ENCODE measurements around the gene MTERF2.
A peak's percentile ranks its signal among the peaks of the same experiment; 100 is the strongest.

Gene MTERF2

DNA sequence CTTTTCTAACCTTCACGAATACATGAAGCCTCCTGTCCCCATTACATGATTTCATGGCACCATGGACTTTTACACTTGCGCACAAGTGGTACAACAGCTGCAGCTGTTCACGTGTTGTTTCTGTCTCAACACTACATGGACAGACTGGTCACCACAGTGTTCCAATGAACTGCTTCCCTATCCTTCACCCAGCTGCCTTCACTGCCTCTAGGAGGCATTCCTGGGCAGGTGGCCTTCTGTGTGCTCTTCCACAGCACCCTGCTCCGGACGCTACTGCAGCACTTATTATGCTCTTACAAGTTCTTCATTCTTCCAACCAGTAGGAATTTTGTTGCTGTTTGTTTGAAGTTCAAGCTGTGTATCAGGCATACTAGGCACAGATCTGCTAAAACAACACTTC is 1.5 kb downstream of the MTERF2 start:
- TF ChIP-seq, protein P1, sequence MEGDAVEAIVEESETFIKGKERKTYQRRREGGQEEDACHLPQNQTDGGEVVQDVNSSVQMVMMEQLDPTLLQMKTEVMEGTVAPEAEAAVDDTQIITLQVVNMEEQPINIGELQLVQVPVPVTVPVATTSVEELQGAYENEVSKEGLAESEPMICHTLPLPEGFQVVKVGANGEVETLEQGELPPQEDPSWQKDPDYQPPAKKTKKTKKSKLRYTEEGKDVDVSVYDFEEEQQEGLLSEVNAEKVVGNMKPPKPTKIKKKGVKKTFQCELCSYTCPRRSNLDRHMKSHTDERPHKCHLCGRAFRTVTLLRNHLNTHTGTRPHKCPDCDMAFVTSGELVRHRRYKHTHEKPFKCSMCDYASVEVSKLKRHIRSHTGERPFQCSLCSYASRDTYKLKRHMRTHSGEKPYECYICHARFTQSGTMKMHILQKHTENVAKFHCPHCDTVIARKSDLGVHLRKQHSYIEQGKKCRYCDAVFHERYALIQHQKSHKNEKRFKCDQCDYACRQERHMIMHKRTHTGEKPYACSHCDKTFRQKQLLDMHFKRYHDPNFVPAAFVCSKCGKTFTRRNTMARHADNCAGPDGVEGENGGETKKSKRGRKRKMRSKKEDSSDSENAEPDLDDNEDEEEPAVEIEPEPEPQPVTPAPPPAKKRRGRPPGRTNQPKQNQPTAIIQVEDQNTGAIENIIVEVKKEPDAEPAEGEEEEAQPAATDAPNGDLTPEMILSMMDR (IDR thresholded peaks at IDR 0.05; ENCODE audit: low read depth, low read length), result no peak
- Histone ChIP-seq H3K4me1 (peaks cover 3% of the 10 kb centered on the region; the same call in 1 of the 2 replicates), H3K27me3 (no peaks in the 10 kb centered on the region), H3K4me3 (ENCODE audit: low read depth, low read length) (no peak overlapping the region), H3K9me3 (no peaks in the 10 kb centered on the region), H3K36me3 (peaks cover 18% of the 10 kb centered on the region)
- DNase-seq, result no peak

DNA sequence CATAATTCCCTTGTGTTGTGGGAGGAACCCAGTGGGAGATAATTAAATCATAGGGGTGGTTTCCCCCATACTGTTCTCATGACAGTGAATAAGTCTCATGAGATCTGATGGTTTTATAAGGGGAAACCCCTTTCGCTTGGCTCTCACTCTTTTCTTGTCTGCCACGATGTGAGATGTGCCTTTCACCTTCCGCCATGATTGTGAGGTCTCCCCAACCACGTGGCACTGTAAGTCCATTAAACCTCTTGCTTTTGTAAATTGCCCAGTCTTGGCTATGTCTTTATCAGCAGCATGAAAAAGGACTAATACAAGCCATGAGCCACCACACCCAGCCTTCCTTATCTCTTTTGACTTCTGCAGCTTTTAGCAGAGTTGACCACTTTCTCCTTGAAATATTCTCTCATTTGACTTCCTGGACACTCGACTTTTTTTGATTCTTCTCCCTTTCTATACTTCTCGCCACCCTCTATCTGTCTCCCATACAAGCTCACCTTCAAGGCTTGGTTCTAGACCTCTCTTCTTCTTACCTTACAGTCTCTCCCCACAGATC is 2.3 kb downstream of the MTERF2 start:
- peaks cover 3% of the 10 kb centered on the region; the same call in 1 of the 2 replicates for H3K4me1 ChIP-seq
- no peaks in the 10 kb centered on the region for H3K27me3 ChIP-seq
- peaks cover 18% of the 10 kb centered on the region for H3K36me3 ChIP-seq
- TF ChIP-seq, protein P1 (IDR thresholded peaks at IDR 0.05; ENCODE audit: low read depth, low read length), result no peak
- H3K9me3 ChIP-seq, result no peaks in the 10 kb centered on the region
- no peak for DNase-seq
- H3K4me3 ChIP-seq (ENCODE audit: low read depth, low read length), result no peak overlapping the region

DNA sequence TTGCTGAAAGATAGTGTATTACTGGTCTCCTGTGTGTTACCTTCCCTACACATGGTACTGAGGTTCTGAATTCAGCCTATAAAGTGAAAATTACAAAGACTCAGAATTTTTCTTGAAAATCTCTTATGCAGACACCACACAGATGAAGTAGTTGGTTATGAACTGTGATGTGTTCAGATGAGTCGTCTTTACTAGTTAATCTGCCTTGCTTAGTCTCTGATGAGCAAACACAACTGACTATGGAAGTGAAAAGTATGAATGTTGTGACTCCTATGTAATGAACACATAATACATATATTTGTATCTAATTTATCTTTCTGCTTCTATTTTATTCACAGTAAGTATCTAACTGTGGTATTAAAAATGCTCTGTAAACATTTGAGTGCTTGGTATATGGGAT is 4.7 kb downstream of the MTERF2 start:
- no peaks in the 10 kb centered on the region for H3K9me3 ChIP-seq
- no peak overlapping the region for H3K4me3 ChIP-seq (ENCODE audit: low read depth, low read length)
- H3K4me1 ChIP-seq, result peaks cover 4% of the 10 kb centered on the region; the same call in 1 of the 2 replicates
- H3K27me3 ChIP-seq, result no peaks in the 10 kb centered on the region
- H3K36me3 ChIP-seq, result peaks cover 18% of the 10 kb centered on the region
- TF ChIP-seq, protein P1 (IDR thresholded peaks at IDR 0.05; ENCODE audit: low read depth, low read length), result no peak
- no peak for DNase-seq

DNA sequence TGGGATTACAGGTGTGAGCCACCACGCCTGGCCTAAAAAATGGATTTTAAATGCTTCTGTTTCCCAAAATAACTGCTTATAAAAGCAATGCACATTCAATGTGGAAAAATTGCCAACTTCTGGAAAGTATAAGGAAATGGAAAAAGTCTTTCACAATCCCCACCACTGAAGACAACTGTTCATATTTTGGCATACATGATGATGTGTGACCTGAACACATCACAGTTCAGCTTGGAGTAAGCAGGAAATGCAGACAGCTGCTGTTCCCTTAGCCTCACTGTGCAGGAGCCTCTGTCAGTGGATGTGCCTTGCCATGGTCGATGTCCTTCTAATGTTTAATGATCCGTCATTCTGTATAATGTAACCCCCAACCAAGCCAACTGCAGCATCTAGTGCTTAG is 5.2 kb downstream of the MTERF2 start:
- peaks cover 4% of the 10 kb centered on the region; the same call in 1 of the 2 replicates for H3K4me1 ChIP-seq
- DNase-seq, result no peak
- H3K36me3 ChIP-seq, result peaks cover 18% of the 10 kb centered on the region
- no peaks in the 10 kb centered on the region for H3K9me3 ChIP-seq
- H3K27me3 ChIP-seq, result no peaks in the 10 kb centered on the region
- TF ChIP-seq, protein P1 (IDR thresholded peaks at IDR 0.05; ENCODE audit: low read depth, low read length), result no peak
- no peak overlapping the region for H3K4me3 ChIP-seq (ENCODE audit: low read depth, low read length)

DNA sequence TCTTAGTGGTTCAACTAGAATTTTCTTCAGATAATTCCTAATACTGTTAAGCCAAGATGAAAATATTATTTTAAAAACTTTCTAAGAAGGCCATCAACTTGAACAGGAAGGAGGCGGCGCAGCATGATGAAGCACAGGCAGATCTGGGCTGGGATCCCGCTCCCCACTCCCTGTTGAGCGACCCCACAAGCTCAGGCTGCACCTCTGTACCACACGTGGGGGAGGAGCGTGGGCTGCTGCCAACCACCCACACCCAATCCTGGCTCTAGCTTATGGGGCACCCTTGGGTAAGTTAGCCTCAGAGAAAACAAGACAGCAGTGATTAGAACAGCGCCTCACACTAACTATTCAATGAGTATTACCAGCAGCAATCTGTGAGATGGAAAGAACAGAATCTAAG is 6.0 kb downstream of the MTERF2 start:
- TF ChIP-seq, protein P1 (IDR thresholded peaks at IDR 0.05; ENCODE audit: low read depth, low read length), result no peak
- DNase-seq, result no peak

DNA sequence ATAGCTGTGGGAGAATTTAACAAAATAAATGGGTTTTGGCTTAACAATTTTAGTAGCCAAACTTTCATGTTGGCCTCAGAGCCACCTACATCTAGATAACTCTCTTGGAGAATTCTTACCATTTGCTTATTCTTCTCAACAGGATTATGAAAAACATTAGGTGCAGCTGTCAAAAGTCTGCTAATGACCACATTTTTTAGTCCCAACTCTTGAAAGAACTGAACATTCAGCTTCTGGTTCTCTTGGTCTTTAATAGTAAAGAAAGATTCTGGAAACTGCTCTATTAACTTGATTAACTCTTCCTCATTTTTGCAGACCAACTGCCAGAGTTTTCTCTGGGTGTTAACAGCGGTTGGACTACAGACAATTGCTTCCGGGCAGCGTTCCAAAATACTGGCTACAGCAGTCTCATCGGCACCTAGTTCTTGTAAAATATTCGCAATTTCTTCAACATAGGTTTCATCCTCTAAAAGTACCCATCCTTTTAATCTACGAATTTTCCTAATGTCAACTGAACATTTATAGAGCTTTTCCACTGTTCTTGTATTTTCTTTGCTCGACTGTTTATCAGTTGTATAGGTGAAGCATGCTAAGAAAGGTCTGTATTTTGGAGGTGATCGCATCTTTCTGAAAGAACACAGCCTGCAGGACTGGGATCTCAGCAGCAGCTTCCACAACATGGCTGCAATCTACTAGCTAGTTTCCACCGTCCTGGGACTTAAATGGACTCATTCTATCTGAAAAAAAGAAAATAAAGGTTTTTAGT is 8.7 kb downstream of the MTERF2 start:
- TF ChIP-seq, protein P1 (IDR thresholded peaks at IDR 0.05; ENCODE audit: low read depth, low read length), result no peak
- H3K4me1 ChIP-seq, result peaks cover 4% of the 10 kb centered on the region
- peak overlapping the region; percentile 31 for H3K4me3 ChIP-seq (ENCODE audit: low read depth, low read length)
- H3K9me3 ChIP-seq, result no peaks in the 10 kb centered on the region
- H3K36me3 ChIP-seq, result peaks cover 1% of the 10 kb centered on the region; the same call in 1 of the 2 replicates
- H3K27me3 ChIP-seq, result no peaks in the 10 kb centered on the region
- peak; percentile 67 for DNase-seq

More for the DNA sequence above, 6.0 kb downstream of the MTERF2 start:
- peaks cover 18% of the 10 kb centered on the region for H3K36me3 ChIP-seq
- peaks cover 4% of the 10 kb centered on the region for H3K4me1 ChIP-seq
- H3K4me3 ChIP-seq (ENCODE audit: low read depth, low read length), result no peak overlapping the region
- H3K9me3 ChIP-seq, result no peaks in the 10 kb centered on the region
- H3K27me3 ChIP-seq, result no peaks in the 10 kb centered on the region

Data from BE2C (cell line).